HG02763 (cell line): Measurements from ENCODE around the gene NDUFA13.

Experiments used
- ATAC-seq: cut with Tn5 transposase; IDR thresholded peaks from one replicate; pipeline ENCODE4 v1.9.1; 2021; ENCODE audit warnings: mild to moderate bottlenecking, moderate library complexity; ENCODE audit not compliant: unreplicated experiment

Gene NDUFA13

GRCh38 chr19:19544954-19545591 lies 29.0 kb downstream of the NDUFA13 start:
- ATAC-seq: no peak

- ATAC-seq: no peak
Measured at GRCh38 chr19:19545707-19546106, 29.7 kb downstream of the NDUFA13 start.

- no peak for ATAC-seq
Measured at GRCh38 chr19:19546751-19547162, 30.7 kb downstream of the NDUFA13 start.

- no peak for ATAC-seq
Measured at GRCh38 chr19:19547674-19548336, 31.8 kb downstream of the NDUFA13 start.

GRCh38 chr19:19548915-19549759 lies 33.1 kb downstream of the NDUFA13 start:
- no peak for ATAC-seq

- no peak for ATAC-seq
Measured at GRCh38 chr19:19549804-19550464, 33.9 kb downstream of the NDUFA13 start.

GRCh38 chr19:19550485-19550929 lies 34.5 kb downstream of the NDUFA13 start:
- ATAC-seq: no peak

GRCh38 chr19:19550972-19551852 lies 35.2 kb downstream of the NDUFA13 start:
- no peak for ATAC-seq

- ATAC-seq: no peak
Measured at GRCh38 chr19:19551853-19552192, 35.8 kb downstream of the NDUFA13 start.

- no peak for ATAC-seq
Measured at GRCh38 chr19:19552798-19553197, 36.8 kb downstream of the NDUFA13 start.

- no peak for ATAC-seq
Measured at GRCh38 chr19:19553670-19554069, 37.6 kb downstream of the NDUFA13 start.

GRCh38 chr19:19554074-19555023 lies 38.3 kb downstream of the NDUFA13 start:
- ATAC-seq: no peak

- ATAC-seq: no peak
Measured at GRCh38 chr19:19558055-19558454, 42.0 kb downstream of the NDUFA13 start.

GRCh38 chr19:19558636-19559035 lies 42.6 kb downstream of the NDUFA13 start:
- ATAC-seq: no peak

GRCh38 chr19:19559931-19560330 lies 43.9 kb downstream of the NDUFA13 start:
- no peak for ATAC-seq

- no peak for ATAC-seq
Measured at GRCh38 chr19:19561946-19562664, 46.1 kb downstream of the NDUFA13 start.

- no peak for ATAC-seq
Measured at GRCh38 chr19:19562665-19563347, 46.8 kb downstream of the NDUFA13 start.

- ATAC-seq: no peak
Measured at GRCh38 chr19:19563348-19563848, 47.4 kb downstream of the NDUFA13 start.
